Loucy (cell line): Measurements from ENCODE around the gene UBXN1.

Experiments used
- H2AFZ ChIP-seq: fragments of 200-600 bp; sonication (generic); 2 replicates; pipeline ENCODE4 v1.6.0; 2016; ENCODE audit warnings: antibody characterized with exemption, mild to moderate bottlenecking, low read length, moderate library complexity
- H3F3A ChIP-seq: fragments of 200-600 bp; 2 replicates; pipeline ENCODE4 v1.6.0; 2016; ENCODE audit warnings: antibody characterized with exemption, low read depth, mild to moderate bottlenecking
- H3K27me3 ChIP-seq: fragments of 200-600 bp; sonication (generic); 2 replicates; pipeline ENCODE4 v1.6.1; 2014; ENCODE audit warnings: low read length, mild to moderate bottlenecking; ENCODE audit not compliant: insufficient read depth, poor library complexity, severe bottlenecking
- H3K36me3 ChIP-seq: fragments of 200-600 bp; sonication (generic); 2 replicates; pipeline ENCODE4 v1.6.1; 2016; ENCODE audit warnings: low read length; ENCODE audit not compliant: insufficient read depth
- H3K4me1 ChIP-seq: fragments of 200-600 bp; sonication (generic); 2 replicates; pipeline ENCODE4 v1.5.1; 2014; ENCODE audit warnings: low read length, mild to moderate bottlenecking; ENCODE audit not compliant: insufficient read depth, poor library complexity, severe bottlenecking
- H3K4me2 ChIP-seq: fragments of 200-600 bp; sonication (generic); 2 replicates; pipeline ENCODE4 v1.6.0; 2014; ENCODE audit warnings: antibody characterized with exemption, low read length, low read depth, mild to moderate bottlenecking; ENCODE audit not compliant: poor library complexity, severe bottlenecking
- H3K4me3 ChIP-seq: fragments of 200-600 bp; sonication (generic); 2 replicates; pipeline ENCODE4 v1.5.1; 2014; ENCODE audit warnings: low read length, mild to moderate bottlenecking, mixed read lengths; ENCODE audit not compliant: poor library complexity, severe bottlenecking
- H3K79me2 ChIP-seq: fragments of 200-600 bp; sonication (generic); 2 replicates; pipeline ENCODE4 v1.6.1; 2014; ENCODE audit warnings: low read length; ENCODE audit not compliant: insufficient read depth
- H3K9ac ChIP-seq: fragments of 200-600 bp; sonication (generic); 2 replicates; pipeline ENCODE4 v1.6.0; 2014; ENCODE audit warnings: mild to moderate bottlenecking, low read depth, low read length, moderate library complexity; ENCODE audit not compliant: poor library complexity, severe bottlenecking
- H3K9me2 ChIP-seq: fragments of 200-600 bp; sonication (generic); replicated peaks from 2 replicates; pipeline ENCODE4 v1.6.1; 2016; ENCODE audit warnings: low read depth, low read length, mixed read lengths
- H3K9me3 ChIP-seq: fragments of 200-600 bp; sonication (generic); 2 replicates; pipeline ENCODE4 v1.6.1; 2014; ENCODE audit warnings: mild to moderate bottlenecking, antibody characterized with exemption, low read length, low read depth; ENCODE audit not compliant: insufficient read depth
- H4K20me1 ChIP-seq: fragments of 200-600 bp; sonication (generic); 2 replicates; pipeline ENCODE4 v1.6.0; 2014; ENCODE audit warnings: antibody characterized with exemption, low read length, mild to moderate bottlenecking; ENCODE audit not compliant: insufficient read depth, poor library complexity, severe bottlenecking
- EZH2phosphoT487 ChIP-seq: fragments of 200-600 bp; IDR thresholded peaks from 2 replicates; pipeline ENCODE4 v1.6.1; 2018; ENCODE audit warnings: antibody characterized with exemption, mild to moderate bottlenecking, moderate library complexity, borderline replicate concordance
- TF ChIP-seq, protein P1 (sequence below): fragments of 200-600 bp; sonication (generic); conservative IDR thresholded peaks from 2 replicates; pipeline ENCODE4 v1.5.1; 2014; ENCODE audit warnings: mild to moderate bottlenecking, antibody characterized with exemption, low read length

UBXN1 gene

DNA sequence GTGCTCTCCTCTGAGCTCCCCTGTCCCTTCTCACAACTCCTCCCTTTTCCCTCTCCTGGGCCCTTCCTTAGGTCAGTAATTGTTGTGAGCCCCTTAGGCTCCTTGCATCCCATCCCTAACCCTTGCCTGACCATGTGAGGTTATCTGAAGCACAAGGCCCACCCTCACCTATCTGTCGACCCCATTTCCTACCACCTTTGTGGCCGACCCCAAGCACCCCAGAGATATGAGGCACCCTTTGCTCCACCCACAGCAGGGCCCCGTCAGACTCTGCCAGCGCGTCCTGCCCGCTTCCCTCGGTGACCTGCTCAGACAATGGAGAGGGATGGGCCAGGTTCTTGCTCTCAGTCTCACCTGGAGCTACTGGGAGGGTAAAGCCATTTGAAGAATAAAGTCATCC, 29.9 kb upstream of the UBXN1 start:
- H3K4me3 ChIP-seq: no peak overlapping the region
- peaks cover 12% of the 10 kb centered on the region for H3F3A ChIP-seq
- no peak overlapping the region for H3K9ac ChIP-seq
- H3K36me3 ChIP-seq: peaks cover 60% of the 10 kb centered on the region
- H3K4me2 ChIP-seq: no peak overlapping the region
- no peaks in the 10 kb centered on the region for H3K9me3 ChIP-seq
- no peak overlapping the region for H2AFZ ChIP-seq
- H4K20me1 ChIP-seq: peaks cover 21% of the 10 kb centered on the region
- H3K9me2 ChIP-seq: no peaks in the 10 kb centered on the region
- peaks cover 13% of the 10 kb centered on the region for H3K4me1 ChIP-seq
- no peaks in the 10 kb centered on the region for H3K27me3 ChIP-seq
- peaks cover 8% of the 10 kb centered on the region; the same call in 1 of the 2 replicates for H3K79me2 ChIP-seq
- no peak for TF ChIP-seq EZH2phosphoT487
- TF ChIP-seq, protein P1, sequence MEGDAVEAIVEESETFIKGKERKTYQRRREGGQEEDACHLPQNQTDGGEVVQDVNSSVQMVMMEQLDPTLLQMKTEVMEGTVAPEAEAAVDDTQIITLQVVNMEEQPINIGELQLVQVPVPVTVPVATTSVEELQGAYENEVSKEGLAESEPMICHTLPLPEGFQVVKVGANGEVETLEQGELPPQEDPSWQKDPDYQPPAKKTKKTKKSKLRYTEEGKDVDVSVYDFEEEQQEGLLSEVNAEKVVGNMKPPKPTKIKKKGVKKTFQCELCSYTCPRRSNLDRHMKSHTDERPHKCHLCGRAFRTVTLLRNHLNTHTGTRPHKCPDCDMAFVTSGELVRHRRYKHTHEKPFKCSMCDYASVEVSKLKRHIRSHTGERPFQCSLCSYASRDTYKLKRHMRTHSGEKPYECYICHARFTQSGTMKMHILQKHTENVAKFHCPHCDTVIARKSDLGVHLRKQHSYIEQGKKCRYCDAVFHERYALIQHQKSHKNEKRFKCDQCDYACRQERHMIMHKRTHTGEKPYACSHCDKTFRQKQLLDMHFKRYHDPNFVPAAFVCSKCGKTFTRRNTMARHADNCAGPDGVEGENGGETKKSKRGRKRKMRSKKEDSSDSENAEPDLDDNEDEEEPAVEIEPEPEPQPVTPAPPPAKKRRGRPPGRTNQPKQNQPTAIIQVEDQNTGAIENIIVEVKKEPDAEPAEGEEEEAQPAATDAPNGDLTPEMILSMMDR: no peak

DNA sequence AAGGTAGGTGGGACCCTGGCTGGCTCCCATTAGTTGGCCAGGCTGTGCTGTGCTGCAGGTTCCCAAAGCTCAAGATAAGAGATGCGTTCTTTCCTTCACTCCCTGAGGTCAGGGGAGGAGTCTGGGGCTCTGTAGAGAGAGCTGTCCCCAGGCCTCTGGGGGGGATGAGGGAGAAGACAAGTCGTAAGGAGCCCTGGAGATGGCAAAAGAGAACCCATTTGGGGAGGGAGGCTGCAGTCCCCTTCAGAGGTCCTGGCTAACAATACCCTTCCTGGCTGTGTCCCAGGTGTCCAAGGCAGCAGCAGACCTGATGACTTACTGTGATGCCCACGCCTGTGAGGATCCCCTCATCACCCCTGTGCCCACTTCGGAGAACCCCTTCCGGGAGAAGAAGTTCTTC, 29.5 kb upstream of the UBXN1 start:
- H4K20me1 ChIP-seq: peaks cover 17% of the 10 kb centered on the region
- H3K27me3 ChIP-seq: no peaks in the 10 kb centered on the region
- peaks cover 4% of the 10 kb centered on the region; the same call in 1 of the 2 replicates for H3K79me2 ChIP-seq
- peaks cover 13% of the 10 kb centered on the region for H3K4me1 ChIP-seq
- peaks cover 56% of the 10 kb centered on the region for H3K36me3 ChIP-seq
- TF ChIP-seq, protein P1: no peak
- no peak for TF ChIP-seq EZH2phosphoT487
- H3K4me3 ChIP-seq: no peak overlapping the region
- H3K9ac ChIP-seq: no peak overlapping the region
- no peaks in the 10 kb centered on the region for H3K9me3 ChIP-seq
- peaks cover 12% of the 10 kb centered on the region for H3F3A ChIP-seq
- no peak overlapping the region for H3K4me2 ChIP-seq
- no peak overlapping the region for H2AFZ ChIP-seq
- H3K9me2 ChIP-seq: no peaks in the 10 kb centered on the region

DNA sequence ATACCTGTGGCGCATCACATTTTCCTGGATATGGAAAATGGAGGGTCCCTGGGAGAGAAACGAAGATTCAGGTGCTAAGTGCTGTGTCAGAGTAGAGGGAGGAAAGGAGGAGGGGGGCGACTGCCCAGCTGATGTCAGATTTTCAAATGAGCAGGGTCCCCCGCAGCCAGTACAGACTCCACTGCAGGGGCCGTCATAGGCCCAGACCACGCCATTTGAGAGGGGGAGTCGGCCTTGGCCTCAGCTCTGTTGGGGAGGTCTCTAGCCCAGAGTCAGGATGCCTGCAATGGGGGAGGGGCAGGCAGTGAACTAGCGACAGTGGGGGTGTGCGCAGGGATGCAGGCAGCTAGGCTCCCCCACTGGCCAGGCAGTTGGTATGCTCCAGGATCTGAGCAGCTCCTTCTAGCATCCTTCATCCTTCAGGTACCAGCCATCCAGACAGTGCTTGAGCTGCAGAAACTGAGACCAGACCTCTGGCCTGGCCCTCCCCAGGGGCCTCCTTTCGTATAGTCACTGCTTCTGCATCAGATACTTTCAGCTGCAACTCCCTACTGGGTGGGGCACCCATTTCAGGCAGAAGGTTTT, 28.5 kb upstream of the UBXN1 start, which contains the start of the genes BSCL2 and GNG3:
Gene BSCL2, minus strand, starts transcription at position 148 of the 585 bp plus-strand sequence. CDS start 229 bp downstream, outside the sequence.
Gene GNG3, plus strand, starts transcription at position 400 of the 585 bp plus-strand sequence. CDS start 620 bp downstream, outside the sequence.
- Histone ChIP-seq H3K4me2 (peak within 1 kb of the TSS; percentile 42), H3K9me2 (no peaks in the 10 kb centered on the region), H2AFZ (no peak within 1 kb of the TSS), H3K79me2 (no peaks in the 10 kb centered on the region), H3K9ac (no peak within 1 kb of the TSS), H3F3A (peaks cover 6% of the 10 kb centered on the region), H3K36me3 (peaks cover 46% of the 10 kb centered on the region), H4K20me1 (peaks cover 9% of the 10 kb centered on the region), H3K4me1 (peaks cover 13% of the 10 kb centered on the region), H3K9me3 (no peaks in the 10 kb centered on the region), H3K27me3 (no peaks in the 10 kb centered on the region), H3K4me3 (peak within 1 kb of the TSS; percentile 26)
- TF ChIP-seq, protein P1: no peak
- TF ChIP-seq EZH2phosphoT487: no peak
